CD8-positive, alpha-beta memory T cell (primary cell): ENCODE results near the gene TADA2A. TPM values are rescaled to one million over a fixed set of nuclear protein-coding genes. Genes with fewer than 3 reads are reported as not detected.
A peak's percentile ranks its signal among the peaks of the same experiment; 100 is the strongest.

Source experiments
- CTCF ChIA-PET: fragments of 350-600 bp; sonication (Branson Sonifier 250); formaldehyde crosslinking; loops from one replicate; lab custom pipeline; 2021; ENCODE audit warnings: antibody characterized with exemption; lab: Charles Lee
- POLR2A ChIA-PET: fragments of 350-600 bp; sonication (Branson Sonifier 250); formaldehyde crosslinking; loops from one replicate; lab custom pipeline; 2021; ENCODE audit warnings: antibody characterized with exemption; lab: Charles Lee
- DNase-seq, 5 donors: peaks; one replicate each; pipeline versions ENCODE4 v3.0.0 to v3.0.0-alpha.2; 2020 to 2022; ENCODE audit warnings: mixed read lengths in 1 of 5
- H3K27ac ChIP-seq: one replicate; pipeline ENCODE4 v1.7.0; 2013; ENCODE audit warnings: low read depth, mild to moderate bottlenecking, low read length, moderate library complexity
- H3K27me3 ChIP-seq: 2 replicates; pipeline ENCODE4 v1.7.0; 2013; ENCODE audit warnings: low read length, mild to moderate bottlenecking; ENCODE audit not compliant: insufficient read depth, poor library complexity, severe bottlenecking
- H3K36me3 ChIP-seq: 2 replicates; pipeline ENCODE4 v1.7.0; 2013; ENCODE audit warnings: mild to moderate bottlenecking, low read length, moderate library complexity; ENCODE audit not compliant: insufficient read depth
- H3K4me1 ChIP-seq: 2 replicates; pipeline ENCODE4 v1.7.0; 2013; ENCODE audit warnings: mild to moderate bottlenecking, low read length, moderate library complexity; ENCODE audit not compliant: insufficient read depth
- H3K4me3 ChIP-seq: 2 replicates; pipeline ENCODE4 v1.7.0; 2013; ENCODE audit warnings: mild to moderate bottlenecking, low read length
- H3K9me3 ChIP-seq: 2 replicates; pipeline ENCODE4 v1.7.0; 2013; ENCODE audit warnings: mild to moderate bottlenecking, low read length
- H3K27ac Mint-ChIP-seq, 8 donors: one replicate each; pipeline ENCODE4 v1.8.0; 2020 to 2021; ENCODE audit warnings: mixed read lengths in 8 of 8, mild to moderate bottlenecking in 6 of 8, inconsistent platforms in 3 of 8, moderate library complexity in 3 of 8
- H3K27me3 Mint-ChIP-seq, 2 donors: one replicate each; pipeline ENCODE4 v1.8.0; 2020 to 2021; ENCODE audit warnings: mixed read lengths in 2 of 2, mild to moderate bottlenecking in 1 of 2, moderate library complexity in 1 of 2
- H3K36me3 Mint-ChIP-seq, 3 donors: one replicate each; pipeline ENCODE4 v1.8.0; 2020 to 2021; ENCODE audit warnings: mixed read lengths in 3 of 3, inconsistent platforms in 1 of 3, mild to moderate bottlenecking in 1 of 3
- H3K4me1 Mint-ChIP-seq, 3 donors: one replicate each; pipeline ENCODE4 v1.8.0; 2020 to 2021; ENCODE audit warnings: mixed read lengths in 3 of 3, inconsistent platforms in 1 of 3, mild to moderate bottlenecking in 1 of 3
- H3K4me3 Mint-ChIP-seq, 7 donors: one replicate each; pipeline ENCODE4 v1.8.0; 2020 to 2021; ENCODE audit warnings: mixed read lengths in 7 of 7, mild to moderate bottlenecking in 6 of 7, moderate library complexity in 4 of 7, inconsistent platforms in 2 of 7
- H3K9me3 Mint-ChIP-seq, 5 donors: one replicate each; pipeline ENCODE4 v1.8.0; 2020 to 2022; ENCODE audit warnings: mixed read lengths in 5 of 5, mild to moderate bottlenecking in 3 of 5, moderate library complexity in 2 of 5, inconsistent platforms in 1 of 5
- polyA plus RNA-seq: library from polyadenylated mRNA; unstranded; fragments of 300-500 nt; fragmentation: Illumina TruSeq; gene quantifications from one replicate; pipeline ENCODE4 v1.2.3, GENCODE V29; 2021
- total RNA-seq, 2 experiments: library from RNA; stranded (reverse); gene quantifications; one replicate each; pipeline ENCODE4 v1.2.3, GENCODE V29; 2021

TADA2A gene
- total and polyA plus RNA-seq, 3 experiments from 2014 or later, result 12.8 to 46.0 (median 42.3) TPM

GRCh38 chr17:37527249-37527851, 120.7 kb downstream of the TADA2A start:
- CTCF ChIA-PET, result interaction anchor here (1.0 to 2.8 kb wide), 5 partner anchors 11 to 265 kb away, joined by 3 to 18 read pairs (median 5); partner anchors contain the start of gene SYNRG
- no peaks in the 10 kb centered on the region for H3K27me3 Mint-ChIP-seq
- Histone ChIP-seq H3K27ac (no peak overlapping the region), H3K4me3 (no peak overlapping the region), H3K27me3 (no peaks in the 10 kb centered on the region), H3K9me3 (no peaks in the 10 kb centered on the region), H3K4me1 (no peaks in the 10 kb centered on the region), H3K36me3 (peaks cover 38% of the 10 kb centered on the region)
- no peak overlapping the region for H3K4me3 Mint-ChIP-seq
- H3K4me1 Mint-ChIP-seq, result peaks cover 8 to 13% (median 11%) of the 10 kb centered on the region in 3 donors
- H3K27ac Mint-ChIP-seq, result peak overlapping the region; percentile 7 to 89 (median 32)
- peaks cover 0 to 88% (median 21%) of the 10 kb centered on the region in 3 donors for H3K36me3 Mint-ChIP-seq
- no peaks in the 10 kb centered on the region for H3K9me3 Mint-ChIP-seq
- POLR2A ChIA-PET, result interaction anchor here (1.1 kb wide), 1 partner anchor 82 kb away, joined by 3 read pairs; the partner anchor contains the start of gene SYNRG
- DNase-seq, result peak in 2 of 5 donors; percentile 37 to 45

Other genes starting within 250 kb of the TADA2A start
- gene C17orf78, start 30.9 kb upstream of the TADA2A start, total RNA-seq, result not detected
- not detected for gene C17orf78, start 30.9 kb upstream of the TADA2A start, polyA plus RNA-seq
- 10 to 100 TPM; 41.3 to 51.1 TPM for gene ACACA, start 50 bp upstream of the TADA2A start, total RNA-seq
- gene ACACA, start 50 bp upstream of the TADA2A start, polyA plus RNA-seq, result 7.5 TPM
- 10 to 100 TPM; 18.7 to 18.9 TPM for gene DUSP14, start 83.0 kb downstream of the TADA2A start, total RNA-seq
- gene DUSP14, start 83.0 kb downstream of the TADA2A start, polyA plus RNA-seq, result 19.0 TPM
- gene SYNRG, start 202.5 kb downstream of the TADA2A start, total RNA-seq, result 10 to 100 TPM; 42.3 to 50.8 TPM
- 104 TPM for gene SYNRG, start 202.5 kb downstream of the TADA2A start, polyA plus RNA-seq
- 10 to 100 TPM; 36.0 to 41.0 TPM for gene DDX52, start 236.6 kb downstream of the TADA2A start, total RNA-seq
- 14.7 TPM for gene DDX52, start 236.6 kb downstream of the TADA2A start, polyA plus RNA-seq